GM12875 (cell line): ENCODE data around the gene MVB12B.

Source experiments
- H3K4me3 ChIP-seq: one replicate; pipeline ENCODE4 v1.5.1; 2011; ENCODE audit warnings: low read depth, low read length, control low read depth
- TF ChIP-seq, protein P1 (sequence below): IDR thresholded peaks from 2 replicates; pipeline ENCODE4 v1.5.1; 2011; ENCODE audit warnings: low read depth, mild to moderate bottlenecking, control low read depth, inconsistent platforms, low read length, moderate library complexity, borderline replicate concordance; ENCODE audit not compliant: insufficient read depth

MVB12B gene

DNA sequence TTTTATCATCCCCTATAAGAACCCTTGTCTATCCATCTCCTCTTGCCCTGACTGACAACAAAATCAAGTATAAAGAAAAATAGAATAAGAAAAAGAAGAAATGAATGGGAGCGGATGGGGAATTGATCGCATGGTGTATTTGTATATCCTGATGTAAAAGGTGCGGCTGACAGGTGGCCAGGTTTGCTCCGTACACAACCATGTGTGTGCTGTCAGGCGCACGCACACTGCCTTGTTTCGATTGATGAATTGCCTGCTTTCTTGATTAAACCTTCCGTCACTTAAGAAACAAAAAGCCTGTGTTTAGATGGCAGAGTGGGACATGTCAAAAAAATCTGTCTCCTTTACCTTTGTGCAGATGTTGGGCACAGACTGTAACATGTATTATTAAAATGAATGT, 102.6 kb downstream of the MVB12B start:
- no peak overlapping the region for H3K4me3 ChIP-seq
- TF ChIP-seq, protein P1, sequence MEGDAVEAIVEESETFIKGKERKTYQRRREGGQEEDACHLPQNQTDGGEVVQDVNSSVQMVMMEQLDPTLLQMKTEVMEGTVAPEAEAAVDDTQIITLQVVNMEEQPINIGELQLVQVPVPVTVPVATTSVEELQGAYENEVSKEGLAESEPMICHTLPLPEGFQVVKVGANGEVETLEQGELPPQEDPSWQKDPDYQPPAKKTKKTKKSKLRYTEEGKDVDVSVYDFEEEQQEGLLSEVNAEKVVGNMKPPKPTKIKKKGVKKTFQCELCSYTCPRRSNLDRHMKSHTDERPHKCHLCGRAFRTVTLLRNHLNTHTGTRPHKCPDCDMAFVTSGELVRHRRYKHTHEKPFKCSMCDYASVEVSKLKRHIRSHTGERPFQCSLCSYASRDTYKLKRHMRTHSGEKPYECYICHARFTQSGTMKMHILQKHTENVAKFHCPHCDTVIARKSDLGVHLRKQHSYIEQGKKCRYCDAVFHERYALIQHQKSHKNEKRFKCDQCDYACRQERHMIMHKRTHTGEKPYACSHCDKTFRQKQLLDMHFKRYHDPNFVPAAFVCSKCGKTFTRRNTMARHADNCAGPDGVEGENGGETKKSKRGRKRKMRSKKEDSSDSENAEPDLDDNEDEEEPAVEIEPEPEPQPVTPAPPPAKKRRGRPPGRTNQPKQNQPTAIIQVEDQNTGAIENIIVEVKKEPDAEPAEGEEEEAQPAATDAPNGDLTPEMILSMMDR, result no peak

DNA sequence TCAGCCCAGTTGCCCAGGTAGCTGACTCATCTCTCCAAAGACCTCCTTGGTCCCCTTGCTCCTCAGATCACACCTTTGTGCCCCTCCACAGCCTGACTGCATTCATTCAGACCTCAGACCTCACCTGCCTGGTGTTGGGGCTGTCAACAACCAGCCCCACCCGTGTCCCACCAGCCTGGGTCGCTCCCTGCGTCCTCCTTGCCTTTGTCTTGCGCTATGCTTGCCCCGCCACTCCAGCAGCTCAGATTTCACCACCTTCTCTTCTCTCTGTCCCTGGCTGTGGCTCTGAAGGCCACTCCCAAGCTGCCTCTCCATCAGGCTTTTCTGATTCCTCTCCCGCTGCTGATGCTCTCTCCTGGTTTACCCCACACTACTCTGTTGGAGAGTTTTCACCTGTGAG, 103.5 kb downstream of the MVB12B start:
- TF ChIP-seq, protein P1, result no peak
- no peak overlapping the region for H3K4me3 ChIP-seq

DNA sequence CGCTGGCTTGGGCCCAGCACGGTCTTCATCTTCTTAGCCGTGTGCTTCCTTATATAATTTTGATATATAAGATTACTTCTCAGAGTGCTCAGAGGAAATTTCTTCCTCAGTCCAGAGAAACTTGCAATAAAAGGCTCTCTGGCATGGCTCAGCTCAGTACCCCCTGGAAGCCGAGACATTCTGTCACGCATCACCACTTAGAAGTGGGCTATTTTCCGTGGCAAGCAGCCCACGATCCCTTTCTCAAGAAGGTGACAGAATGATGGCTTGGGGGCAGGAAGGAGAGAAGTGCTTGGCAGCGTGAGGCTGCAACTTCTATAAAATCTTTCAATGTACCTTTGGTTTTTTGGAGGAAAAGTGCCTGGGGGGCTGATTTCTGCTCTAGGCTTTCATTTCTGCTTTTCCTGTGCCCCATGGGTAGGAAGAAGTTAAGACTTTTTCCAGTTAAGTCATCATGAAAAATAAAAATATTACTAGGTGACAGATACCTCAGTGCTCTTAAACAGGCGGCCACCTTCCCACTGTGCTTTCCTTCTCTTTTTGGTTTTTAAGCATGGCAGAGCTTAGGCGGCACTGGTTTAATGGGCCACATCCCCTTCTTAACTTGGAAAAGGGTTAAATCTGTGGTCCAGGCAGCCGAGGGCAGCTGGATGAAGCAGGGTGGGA, 104.6 kb downstream of the MVB12B start:
- TF ChIP-seq, protein P1, result no peak
- H3K4me3 ChIP-seq, result no peak overlapping the region

DNA sequence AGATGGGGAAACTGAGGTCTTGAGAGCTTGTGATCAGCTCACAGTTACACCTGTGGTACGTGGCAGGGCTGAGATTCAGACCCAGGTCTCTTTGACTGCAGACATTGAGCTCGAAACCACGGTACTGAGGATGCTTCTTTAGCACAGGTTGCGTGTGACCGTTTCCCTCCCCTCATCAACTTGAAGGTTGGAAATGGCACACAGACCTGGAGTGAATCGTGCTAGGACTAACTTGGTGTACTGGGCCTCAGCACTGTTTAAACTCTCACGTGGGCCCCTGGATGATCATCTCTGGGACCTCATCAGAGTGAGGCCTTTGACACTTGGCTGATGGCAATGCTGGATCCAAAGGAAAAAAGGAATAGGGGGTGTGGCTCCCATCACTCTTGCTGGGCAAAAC, 106.0 kb downstream of the MVB12B start:
- TF ChIP-seq, protein P1, result no peak
- no peak overlapping the region for H3K4me3 ChIP-seq

DNA sequence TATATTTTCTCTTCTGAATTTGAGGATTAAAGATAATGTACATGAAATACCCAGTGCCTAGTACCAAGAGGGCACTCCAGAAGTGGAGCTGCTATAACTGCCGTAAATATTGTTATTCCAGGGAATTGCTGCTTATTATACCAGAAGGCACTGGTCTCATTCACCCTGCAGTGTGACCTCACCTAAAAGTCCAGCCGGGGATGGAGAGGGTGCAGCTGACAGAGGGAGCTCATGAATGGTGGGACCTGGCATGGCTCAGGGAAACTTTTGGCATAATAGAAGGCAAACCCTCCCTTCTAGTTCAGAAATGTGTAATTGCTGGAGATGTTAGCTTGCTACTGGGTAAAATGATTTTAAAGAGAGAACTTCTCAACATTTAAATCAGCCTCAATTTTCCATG, 108.5 kb downstream of the MVB12B start:
- no peak overlapping the region for H3K4me3 ChIP-seq
- TF ChIP-seq, protein P1, result no peak

DNA sequence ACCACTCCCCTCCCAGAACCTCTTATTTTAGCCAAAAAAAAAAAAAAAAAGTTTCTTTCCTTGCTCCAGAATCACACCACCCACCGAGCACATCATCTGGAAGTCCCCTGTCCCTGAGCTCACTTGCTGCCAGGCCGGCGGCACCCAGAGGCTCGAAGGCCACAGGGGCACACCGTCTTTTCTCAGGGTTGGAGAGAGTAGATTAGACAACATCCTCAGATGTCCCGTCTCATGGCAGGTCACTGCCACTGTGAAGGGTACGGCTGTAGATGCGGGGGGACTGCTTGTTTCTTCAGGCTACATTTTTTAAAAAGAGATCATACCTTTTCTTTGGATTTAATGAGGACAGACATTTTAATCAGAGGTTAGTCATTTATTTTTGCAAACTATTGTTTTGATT, 109.0 kb downstream of the MVB12B start:
- no peak overlapping the region for H3K4me3 ChIP-seq
- TF ChIP-seq, protein P1, result no peak

DNA sequence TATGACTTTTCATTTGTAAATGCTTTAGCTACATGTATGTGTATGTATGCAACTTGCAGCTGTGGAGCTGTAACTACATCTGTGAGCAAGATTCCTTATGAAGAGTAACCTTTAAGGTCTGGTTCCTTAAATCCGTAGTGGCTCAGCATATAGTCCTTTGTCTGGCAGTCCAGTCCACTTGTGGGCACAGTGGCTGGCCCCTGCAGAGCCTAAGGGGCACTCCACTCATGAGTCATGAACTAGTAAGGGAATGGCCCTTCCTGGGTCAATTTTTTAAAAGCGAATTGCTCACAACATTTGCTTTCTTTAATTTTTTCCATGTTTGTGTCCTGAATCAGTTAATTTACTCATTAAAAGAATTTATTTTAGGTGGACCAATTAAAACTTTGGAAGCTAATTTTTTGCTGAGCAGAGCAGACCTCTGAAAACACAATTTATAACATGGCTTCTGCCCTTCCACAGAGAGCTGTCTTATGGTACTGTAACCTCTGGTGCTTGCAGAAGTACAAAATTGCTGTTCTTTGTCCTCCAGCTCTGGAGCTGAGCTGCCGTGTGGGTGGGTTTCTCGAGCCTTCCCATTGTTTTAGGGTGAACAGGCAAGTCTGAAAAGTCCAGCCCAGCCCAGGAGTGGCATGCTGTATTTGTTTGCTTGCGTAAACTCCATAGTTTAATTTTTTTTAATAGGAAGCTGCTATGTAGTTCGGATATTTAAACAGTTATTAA, 110.1 kb downstream of the MVB12B start:
- TF ChIP-seq, protein P1, result no peak
- no peak overlapping the region for H3K4me3 ChIP-seq
